GM12872 (cell line): Measurements from ENCODE around the gene ZDHHC24.

ENCODE experiments used
- CTCF ChIP-seq: IDR thresholded peaks from 3 replicates; pipeline ENCODE4 v1.5.1; 2011; ENCODE audit warnings: low read depth, mild to moderate bottlenecking, low read length, moderate library complexity; ENCODE audit not compliant: insufficient read depth

Gene ZDHHC24

GRCh38 chr11:66546966-66547661, 1.3 kb upstream of the ZDHHC24 start:
- TF ChIP-seq CTCF: no peak

- no peak for TF ChIP-seq CTCF
These were observed 619 bp upstream of the ZDHHC24 start, which contains the start of gene ACTN3 for GRCh38 chr11:66546368-66546965. Gene ACTN3, plus strand, starts transcription at chr11:66546903. Its CDS starts 35 bp downstream, at chr11:66546938.

DNA sequence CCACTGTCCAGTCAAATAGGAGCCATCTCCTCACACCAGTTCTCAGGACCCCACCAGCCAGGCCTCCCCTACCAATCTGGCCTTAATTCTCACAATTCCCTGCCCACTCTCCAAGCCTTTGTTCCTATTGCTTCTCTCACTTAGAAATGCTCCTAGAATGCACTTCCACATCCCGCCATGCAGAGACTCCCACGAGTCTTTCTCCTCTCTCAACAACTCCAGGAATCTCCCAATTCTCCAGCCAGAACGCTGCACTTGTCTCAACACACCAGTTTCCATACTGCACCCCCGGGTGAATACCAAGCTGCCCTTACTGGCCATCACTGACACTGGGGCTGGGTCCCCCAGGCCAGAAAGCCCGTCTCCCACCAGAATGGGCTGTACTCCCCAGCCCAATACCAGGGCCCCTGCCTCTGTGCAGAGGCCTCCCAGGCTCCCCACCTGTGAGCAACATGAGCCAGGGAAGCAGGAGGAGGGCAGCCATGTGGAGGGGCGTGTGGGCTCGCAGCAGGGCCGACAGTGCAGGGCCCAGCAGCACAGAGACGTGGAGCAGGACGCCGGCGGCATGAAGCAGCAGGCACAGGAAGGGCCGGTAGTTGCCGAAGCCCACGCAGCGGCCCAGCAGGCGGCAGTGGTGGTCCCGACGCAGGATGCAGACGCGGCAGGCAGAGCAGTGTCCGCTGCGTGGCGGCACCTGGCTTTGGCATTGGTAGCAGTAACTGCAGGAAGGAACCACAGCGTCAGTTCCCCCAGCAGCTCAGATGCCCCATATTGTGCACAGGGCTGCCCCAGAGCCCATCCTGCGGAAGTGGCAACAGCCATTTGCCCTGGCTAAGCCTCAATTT, 2.4 kb downstream of the ZDHHC24 start:
- TF ChIP-seq CTCF: no peak

DNA sequence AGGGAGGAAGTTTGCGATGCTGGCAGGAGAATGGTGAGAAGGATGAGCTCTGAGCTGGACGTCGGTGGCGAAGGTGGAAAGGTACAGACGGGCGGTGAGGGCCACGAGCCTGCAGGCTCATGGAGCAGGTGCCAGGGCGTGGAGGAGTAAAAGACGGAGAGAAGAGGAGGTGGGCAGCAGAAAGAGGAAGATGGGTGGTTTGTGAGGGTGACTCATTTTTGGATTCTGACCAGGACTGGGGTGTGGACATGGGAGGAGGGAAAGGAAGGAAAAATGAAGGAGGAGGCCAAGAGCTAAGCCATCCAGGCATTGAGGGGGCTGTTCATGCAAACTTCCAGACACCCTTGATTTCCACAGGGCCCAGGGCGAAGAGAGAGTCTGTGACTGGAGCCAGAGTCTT, 3.5 kb downstream of the ZDHHC24 start:
- no peak for TF ChIP-seq CTCF

GRCh38 chr11:66541892-66542291, 4.0 kb downstream of the ZDHHC24 start:
- TF ChIP-seq CTCF: no peak

- TF ChIP-seq CTCF: no peak
These were observed 6.0 kb downstream of the ZDHHC24 start for GRCh38 chr11:66539870-66540213.

GRCh38 chr11:66539170-66539869, 6.5 kb downstream of the ZDHHC24 start:
- no peak for TF ChIP-seq CTCF
